BE2C (cell line): ENCODE measurements around the gene EXOC3.

Experiments
- DNase-seq: peaks from one replicate; pipeline ENCODE4 v3.0.0-alpha.2; 2020
- H3K27me3 ChIP-seq: fragments of 250-450 bp; sonication (Bioruptor Pico); 2 replicates; pipeline ENCODE4 v1.5.1; 2020; ENCODE audit warnings: mild to moderate bottlenecking
- H3K36me3 ChIP-seq: fragments of 250-450 bp; sonication (Bioruptor Pico); 2 replicates; pipeline ENCODE4 v1.5.1; 2020; ENCODE audit warnings: mild to moderate bottlenecking
- H3K4me1 ChIP-seq: fragments of 250-450 bp; sonication (Bioruptor Pico); 2 replicates; pipeline ENCODE4 v1.5.1; 2020
- H3K4me3 ChIP-seq: 2 replicates; pipeline ENCODE4 v1.5.1; 2011; ENCODE audit warnings: low read depth, low read length
- H3K9me3 ChIP-seq: fragments of 250-450 bp; sonication (Bioruptor Pico); 2 replicates; pipeline ENCODE4 v1.5.1; 2020
- TF ChIP-seq, protein P1 (sequence below): IDR thresholded peaks from 2 replicates; pipeline ENCODE4 v1.5.1; 2012; ENCODE audit warnings: mild to moderate bottlenecking, low read depth, low read length

The EXOC3 gene

GRCh38 chr5:423626-424261, 19.2 kb upstream of the EXOC3 start:
- Histone ChIP-seq H3K9me3 (no peaks in the 10 kb centered on the region), H3K36me3 (no peaks in the 10 kb centered on the region), H3K27me3 (no peaks in the 10 kb centered on the region), H3K4me3 (no peak overlapping the region), H3K4me1 (no peaks in the 10 kb centered on the region)
- no peak for DNase-seq
- TF ChIP-seq, protein P1, sequence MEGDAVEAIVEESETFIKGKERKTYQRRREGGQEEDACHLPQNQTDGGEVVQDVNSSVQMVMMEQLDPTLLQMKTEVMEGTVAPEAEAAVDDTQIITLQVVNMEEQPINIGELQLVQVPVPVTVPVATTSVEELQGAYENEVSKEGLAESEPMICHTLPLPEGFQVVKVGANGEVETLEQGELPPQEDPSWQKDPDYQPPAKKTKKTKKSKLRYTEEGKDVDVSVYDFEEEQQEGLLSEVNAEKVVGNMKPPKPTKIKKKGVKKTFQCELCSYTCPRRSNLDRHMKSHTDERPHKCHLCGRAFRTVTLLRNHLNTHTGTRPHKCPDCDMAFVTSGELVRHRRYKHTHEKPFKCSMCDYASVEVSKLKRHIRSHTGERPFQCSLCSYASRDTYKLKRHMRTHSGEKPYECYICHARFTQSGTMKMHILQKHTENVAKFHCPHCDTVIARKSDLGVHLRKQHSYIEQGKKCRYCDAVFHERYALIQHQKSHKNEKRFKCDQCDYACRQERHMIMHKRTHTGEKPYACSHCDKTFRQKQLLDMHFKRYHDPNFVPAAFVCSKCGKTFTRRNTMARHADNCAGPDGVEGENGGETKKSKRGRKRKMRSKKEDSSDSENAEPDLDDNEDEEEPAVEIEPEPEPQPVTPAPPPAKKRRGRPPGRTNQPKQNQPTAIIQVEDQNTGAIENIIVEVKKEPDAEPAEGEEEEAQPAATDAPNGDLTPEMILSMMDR = no peak

GRCh38 chr5:424301-425110, 18.5 kb upstream of the EXOC3 start:
- no peaks in the 10 kb centered on the region for H3K36me3 ChIP-seq
- TF ChIP-seq, protein P1 = no peak
- no peaks in the 10 kb centered on the region for H3K9me3 ChIP-seq
- no peak for DNase-seq
- no peak overlapping the region for H3K4me3 ChIP-seq
- H3K4me1 ChIP-seq = no peaks in the 10 kb centered on the region
- no peaks in the 10 kb centered on the region for H3K27me3 ChIP-seq

DNA sequence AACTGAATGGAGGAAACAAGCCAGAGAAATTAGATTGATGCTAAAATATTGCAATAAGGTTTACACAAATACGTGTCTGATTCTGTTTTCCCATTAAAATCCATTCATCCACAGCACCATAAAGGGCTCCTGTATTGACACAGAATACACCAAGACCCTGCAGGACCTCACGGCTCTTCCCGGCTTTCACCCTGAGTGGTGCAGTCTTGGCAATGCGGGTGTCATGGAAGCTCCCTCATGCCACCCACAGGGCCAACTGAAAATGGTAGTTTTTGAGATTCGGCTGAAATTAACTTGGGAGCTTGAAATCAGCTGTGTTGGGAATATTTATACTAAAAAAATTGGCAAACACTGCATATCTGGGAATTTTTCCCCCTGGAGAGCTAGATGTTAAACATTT, 17.3 kb upstream of the EXOC3 start:
- Histone ChIP-seq H3K27me3 (no peaks in the 10 kb centered on the region), H3K4me1 (no peaks in the 10 kb centered on the region), H3K9me3 (no peaks in the 10 kb centered on the region), H3K36me3 (no peaks in the 10 kb centered on the region), H3K4me3 (no peak overlapping the region)
- TF ChIP-seq, protein P1 = peak; percentile 42
- DNase-seq = no peak

GRCh38 chr5:426392-426976, 16.5 kb upstream of the EXOC3 start:
- Histone ChIP-seq H3K4me3 (no peak overlapping the region), H3K9me3 (no peaks in the 10 kb centered on the region), H3K4me1 (no peaks in the 10 kb centered on the region), H3K36me3 (no peaks in the 10 kb centered on the region), H3K27me3 (no peaks in the 10 kb centered on the region)
- DNase-seq = no peak
- TF ChIP-seq, protein P1 = no peak

GRCh38 chr5:427415-428087, 15.4 kb upstream of the EXOC3 start:
- TF ChIP-seq, protein P1 = no peak
- Histone ChIP-seq H3K4me3 (no peak overlapping the region), H3K9me3 (no peaks in the 10 kb centered on the region), H3K27me3 (no peaks in the 10 kb centered on the region), H3K4me1 (no peaks in the 10 kb centered on the region), H3K36me3 (no peaks in the 10 kb centered on the region)
- no peak for DNase-seq
